Measurements from ENCODE around the gene ELAVL2.

Gene ELAVL2

GRCh38 chr9:23829580-23830475 is 3.8 kb upstream of the ELAVL2 start:
- no peak for DNase-seq (ENCODE audit: low read depth, low spot score)
- CTCF ChIA-PET, result no interaction called here
- POLR2A ChIA-PET, result no interaction called here
- H3K4me3 ChIP-seq (ENCODE audit: low read depth, low read length), result no peak overlapping the region
- TF ChIP-seq CTCF (IDR thresholded peaks at IDR 0.05; ENCODE audit: insufficient read depth, low read length, missing control alignments), result no peak

- TF ChIP-seq CTCF (IDR thresholded peaks at IDR 0.05; ENCODE audit: insufficient read depth, low read length, missing control alignments), result no peak
- no peak for DNase-seq (ENCODE audit: low read depth, low spot score)
- POLR2A ChIA-PET, result no interaction called here
- peak overlapping the region; percentile 55 for H3K4me3 ChIP-seq (ENCODE audit: low read depth, low read length)
- CTCF ChIA-PET, result no interaction called here
Measured at GRCh38 chr9:23825700-23826099, 340 bp downstream of the ELAVL2 start.

GRCh38 chr9:23824830-23825591 is 1.0 kb downstream of the ELAVL2 start:
- POLR2A ChIA-PET, result no interaction called here
- CTCF ChIA-PET, result no interaction called here
- no peak for TF ChIP-seq CTCF (IDR thresholded peaks at IDR 0.05; ENCODE audit: insufficient read depth, low read length, missing control alignments)
- H3K4me3 ChIP-seq (ENCODE audit: low read depth, low read length), result peak overlapping the region; percentile 55
- DNase-seq (ENCODE audit: low read depth, low spot score), result no peak

- ChIA-PET CTCF (no interaction called here), POLR2A (no interaction called here)
- H3K4me3 ChIP-seq (ENCODE audit: low read depth, low read length), result no peak overlapping the region
Measured at GRCh38 chr9:23823986-23824829, 1.8 kb downstream of the ELAVL2 start.

GRCh38 chr9:23823269-23823668 is 2.8 kb downstream of the ELAVL2 start:
- POLR2A ChIA-PET, result no interaction called here
- CTCF ChIA-PET, result no interaction called here
- TF ChIP-seq CTCF (IDR thresholded peaks at IDR 0.05; ENCODE audit: insufficient read depth, low read length, missing control alignments), result no peak
- no peak overlapping the region for H3K4me3 ChIP-seq (ENCODE audit: low read depth, low read length)
- DNase-seq (ENCODE audit: low read depth, low spot score), result no peak

More at GRCh38 chr9:23823986-23824829, 1.8 kb downstream of the ELAVL2 start:
- DNase-seq (ENCODE audit: low read depth, low spot score), result no peak
- TF ChIP-seq CTCF (IDR thresholded peaks at IDR 0.05; ENCODE audit: insufficient read depth, low read length, missing control alignments), result no peak

Measured in AG04449 (cell line).